OCI-LY3 (cell line): ENCODE data around the gene KIT.
"Not testable (repeated sequence)": the region's sequence is repeated elsewhere in the genome, so short reads cannot be mapped to it uniquely, and the experiment has no call there.

ENCODE experiments used
- H2AFZ ChIP-seq: fragments of 200-600, 300-600 bp; shearing (Covaris generic); 2 replicates; pipeline ENCODE4 v1.6.0; 2014; ENCODE audit warnings: antibody characterized with exemption, low read depth, low read length
- H3K27ac ChIP-seq: fragments of 200-600, 300-600 bp; sonication (generic); 2 replicates; pipeline ENCODE4 v1.5.1; 2014; ENCODE audit warnings: mild to moderate bottlenecking, low read length, moderate library complexity, mixed read lengths
- H3K27me3 ChIP-seq: fragments of 200-600, 300-600 bp; sonication (generic); 2 replicates; pipeline ENCODE4 v1.6.1; 2014; ENCODE audit warnings: low read depth, low read length, mixed read lengths
- H3K36me3 ChIP-seq: fragments of 200-600, 300-600 bp; sonication (generic); replicated peaks from 2 replicates; pipeline ENCODE3; 2014; ENCODE audit warnings: low read depth, low read length, mixed read lengths
- H3K4me1 ChIP-seq: fragments of 300-600, 200-600 bp; sonication (generic); 2 replicates; pipeline ENCODE4 v1.6.1; 2014; ENCODE audit warnings: low read length, mixed read lengths
- H3K4me2 ChIP-seq: fragments of 200-600, 300-600 bp; sonication (generic); 2 replicates; pipeline ENCODE4 v1.6.1; 2014; ENCODE audit warnings: low read length, mixed read lengths
- H3K4me3 ChIP-seq: fragments of 300-600, 200-600 bp; sonication (generic); 2 replicates; pipeline ENCODE4 v1.5.1; 2014; ENCODE audit warnings: antibody characterized with exemption, mild to moderate bottlenecking, low read length, moderate library complexity
- H3K79me2 ChIP-seq: fragments of 300-600, 200-600 bp; shearing (Covaris generic); 2 replicates; pipeline ENCODE4 v1.6.1; 2014; ENCODE audit warnings: mild to moderate bottlenecking, low read length, mixed read lengths
- H3K9ac ChIP-seq: fragments of 300-600, 200-600 bp; shearing (Covaris generic); 2 replicates; pipeline ENCODE4 v1.6.0; 2014; ENCODE audit warnings: mild to moderate bottlenecking, low read length, moderate library complexity
- H3K9me3 ChIP-seq: fragments of 200-600, 300-600 bp; shearing (Covaris generic); 2 replicates; pipeline ENCODE4 v1.6.1; 2014; ENCODE audit warnings: low read length, mixed read lengths; ENCODE audit not compliant: insufficient read depth
- H4K20me1 ChIP-seq: fragments of 200-600, 300-600 bp; sonication (generic); 2 replicates; pipeline ENCODE4 v1.6.1; 2016; ENCODE audit warnings: low read length, mixed read lengths; ENCODE audit not compliant: insufficient read depth
- EZH2phosphoT487 ChIP-seq: fragments of 200-600 bp; shearing (Covaris generic); IDR thresholded peaks from 2 replicates; pipeline ENCODE4 v1.6.1; 2018; ENCODE audit warnings: antibody characterized with exemption, mixed run types, low read depth
- TF ChIP-seq, protein P1 (sequence below): fragments of 200-600, 300-600 bp; sonication (generic); IDR thresholded peaks from 2 replicates; pipeline ENCODE4 v1.5.1; 2014; ENCODE audit warnings: antibody characterized with exemption, low read length, low read depth

KIT gene

DNA sequence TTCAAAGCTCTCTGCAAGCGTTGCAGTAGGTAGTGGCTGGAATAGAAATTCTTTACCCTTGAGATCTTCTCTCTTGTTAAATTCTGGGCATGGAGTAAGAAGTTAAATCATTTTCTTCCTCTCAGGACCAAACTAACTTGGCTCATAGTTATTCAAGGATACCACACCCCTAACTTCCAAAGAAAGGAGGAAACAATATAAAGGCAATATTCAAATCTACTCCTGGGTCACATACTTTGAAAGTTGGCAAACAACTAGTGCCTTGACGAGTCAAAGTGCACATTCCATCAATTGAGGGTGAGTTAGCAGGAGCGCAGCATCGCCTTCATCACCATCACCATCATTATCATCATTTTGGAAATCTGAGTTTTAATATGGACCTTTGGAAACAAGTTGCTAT, 20.4 kb upstream of the KIT start:
- no peaks in the 10 kb centered on the region for H3K79me2 ChIP-seq
- no peak overlapping the region for H3K4me2 ChIP-seq
- H3K4me1 ChIP-seq: no peaks in the 10 kb centered on the region
- no peaks in the 10 kb centered on the region for H3K36me3 ChIP-seq
- TF ChIP-seq, protein P1, sequence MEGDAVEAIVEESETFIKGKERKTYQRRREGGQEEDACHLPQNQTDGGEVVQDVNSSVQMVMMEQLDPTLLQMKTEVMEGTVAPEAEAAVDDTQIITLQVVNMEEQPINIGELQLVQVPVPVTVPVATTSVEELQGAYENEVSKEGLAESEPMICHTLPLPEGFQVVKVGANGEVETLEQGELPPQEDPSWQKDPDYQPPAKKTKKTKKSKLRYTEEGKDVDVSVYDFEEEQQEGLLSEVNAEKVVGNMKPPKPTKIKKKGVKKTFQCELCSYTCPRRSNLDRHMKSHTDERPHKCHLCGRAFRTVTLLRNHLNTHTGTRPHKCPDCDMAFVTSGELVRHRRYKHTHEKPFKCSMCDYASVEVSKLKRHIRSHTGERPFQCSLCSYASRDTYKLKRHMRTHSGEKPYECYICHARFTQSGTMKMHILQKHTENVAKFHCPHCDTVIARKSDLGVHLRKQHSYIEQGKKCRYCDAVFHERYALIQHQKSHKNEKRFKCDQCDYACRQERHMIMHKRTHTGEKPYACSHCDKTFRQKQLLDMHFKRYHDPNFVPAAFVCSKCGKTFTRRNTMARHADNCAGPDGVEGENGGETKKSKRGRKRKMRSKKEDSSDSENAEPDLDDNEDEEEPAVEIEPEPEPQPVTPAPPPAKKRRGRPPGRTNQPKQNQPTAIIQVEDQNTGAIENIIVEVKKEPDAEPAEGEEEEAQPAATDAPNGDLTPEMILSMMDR: no peak
- TF ChIP-seq EZH2phosphoT487: no peak
- no peak overlapping the region for H3K27ac ChIP-seq
- H2AFZ ChIP-seq: no peak overlapping the region
- no peak overlapping the region for H3K9ac ChIP-seq
- H3K9me3 ChIP-seq: no peaks in the 10 kb centered on the region
- H3K27me3 ChIP-seq: no peaks in the 10 kb centered on the region
- no peaks in the 10 kb centered on the region for H4K20me1 ChIP-seq
- H3K4me3 ChIP-seq: no peak overlapping the region

DNA sequence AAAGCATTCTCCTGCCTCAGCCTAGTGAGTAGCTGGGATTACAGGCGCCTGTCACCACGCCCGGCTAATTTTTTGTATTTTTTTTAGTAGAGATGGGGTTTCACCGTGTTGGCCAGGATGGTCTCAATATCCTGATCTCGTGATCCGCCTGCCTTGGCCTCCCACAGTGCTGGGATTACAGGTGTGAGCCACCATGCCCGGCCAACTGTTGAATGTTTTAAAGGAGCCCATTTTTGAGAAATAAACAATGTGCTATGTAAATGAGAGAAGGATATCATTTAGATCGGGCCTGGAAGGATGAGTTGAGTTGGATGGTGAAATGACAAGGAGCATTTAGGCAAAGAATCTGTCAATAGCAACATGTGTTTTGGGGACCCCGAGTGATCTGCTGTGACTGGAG, 16.7 kb upstream of the KIT start:
- H3K9me3 ChIP-seq, H3K4me2 ChIP-seq, H4K20me1 ChIP-seq, H3K4me1 ChIP-seq, H3K27me3 ChIP-seq, H3K4me3 ChIP-seq, H3K79me2 ChIP-seq, H3K36me3 ChIP-seq, H3K9ac ChIP-seq, H2AFZ ChIP-seq, H3K27ac ChIP-seq: not testable (repeated sequence)

DNA sequence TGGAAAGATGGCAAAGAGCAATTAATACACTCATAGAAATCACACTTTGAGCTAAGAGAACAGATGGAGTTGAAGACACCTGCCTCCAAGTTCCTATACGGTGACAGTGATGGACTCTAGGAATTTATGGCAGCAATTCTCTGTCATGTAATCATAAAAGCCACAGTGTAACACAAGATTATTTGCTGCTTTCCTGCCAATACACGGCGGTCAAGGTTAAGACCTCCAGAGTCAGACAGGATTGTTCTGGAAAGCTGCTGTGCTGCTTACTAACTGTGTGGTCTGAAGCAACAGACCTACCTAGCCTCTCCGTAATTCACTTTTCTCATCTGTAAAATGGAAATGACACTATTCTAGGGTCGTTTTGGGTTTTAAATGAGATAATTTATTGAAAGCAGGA, 14.6 kb upstream of the KIT start:
- H3K9ac ChIP-seq: no peak overlapping the region
- H3K79me2 ChIP-seq: no peaks in the 10 kb centered on the region
- no peak overlapping the region for H3K4me3 ChIP-seq
- no peak overlapping the region for H2AFZ ChIP-seq
- TF ChIP-seq, protein P1: no peak
- TF ChIP-seq EZH2phosphoT487: no peak
- H3K27me3 ChIP-seq: no peaks in the 10 kb centered on the region
- H4K20me1 ChIP-seq: no peaks in the 10 kb centered on the region
- no peaks in the 10 kb centered on the region for H3K9me3 ChIP-seq
- H3K4me2 ChIP-seq: no peak overlapping the region
- H3K4me1 ChIP-seq: no peaks in the 10 kb centered on the region
- H3K27ac ChIP-seq: no peak overlapping the region
- H3K36me3 ChIP-seq: no peaks in the 10 kb centered on the region

DNA sequence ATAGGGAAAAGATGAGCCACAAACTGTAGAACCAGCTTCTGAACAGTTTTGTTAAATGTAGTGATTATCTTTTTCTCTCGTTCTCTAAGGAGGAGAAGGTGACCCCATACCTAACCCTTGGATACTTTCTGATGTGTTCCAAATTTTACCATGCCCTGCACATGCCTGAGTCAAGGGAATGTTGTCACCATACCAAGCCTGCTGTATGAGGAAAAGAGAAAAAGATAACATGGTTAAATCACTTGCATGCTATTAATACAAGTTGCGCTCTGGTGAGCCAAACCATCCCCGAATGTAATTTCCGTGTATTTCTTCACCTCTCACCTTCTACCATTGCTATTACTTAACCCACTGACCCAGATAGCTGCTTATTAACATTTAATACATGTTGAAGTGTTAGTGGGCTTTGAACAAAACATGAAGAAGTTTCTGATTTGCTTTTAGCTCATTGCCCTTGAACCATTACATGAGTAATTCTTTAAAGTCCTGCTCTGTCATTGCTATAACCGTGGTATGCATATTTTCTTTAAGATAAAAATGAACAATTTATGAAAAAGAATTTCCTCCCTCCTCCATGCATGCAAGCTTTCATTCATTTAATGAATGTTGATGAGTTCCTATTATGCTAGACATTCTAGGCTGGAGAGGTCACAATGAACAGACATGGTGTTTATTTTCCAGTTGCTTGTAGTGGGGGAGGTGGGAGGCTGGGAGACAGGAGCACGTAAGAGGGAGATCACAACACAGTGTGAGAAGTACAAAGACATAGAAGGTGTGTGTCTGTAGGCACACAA, 13.6 kb upstream of the KIT start:
- no peak overlapping the region for H3K9ac ChIP-seq
- H3K27ac ChIP-seq: no peak overlapping the region
- H3K36me3 ChIP-seq: no peaks in the 10 kb centered on the region
- H4K20me1 ChIP-seq: no peaks in the 10 kb centered on the region
- H3K4me2 ChIP-seq: no peak overlapping the region
- H3K9me3 ChIP-seq: no peaks in the 10 kb centered on the region
- H3K4me3 ChIP-seq: no peak overlapping the region
- H2AFZ ChIP-seq: no peak overlapping the region
- TF ChIP-seq, protein P1: no peak
- TF ChIP-seq EZH2phosphoT487: no peak
- no peaks in the 10 kb centered on the region for H3K79me2 ChIP-seq
- H3K27me3 ChIP-seq: no peaks in the 10 kb centered on the region
- H3K4me1 ChIP-seq: no peaks in the 10 kb centered on the region
